ENCODE data around the gene MINDY2. TPM values are rescaled to one million over a fixed set of nuclear protein-coding genes. Genes with fewer than 3 reads are reported as not detected.

The MINDY2 gene
- total RNA-seq, 4 donors from 2014 or later, result 26.6 to 38.2 (median 29.2) TPM

DNA sequence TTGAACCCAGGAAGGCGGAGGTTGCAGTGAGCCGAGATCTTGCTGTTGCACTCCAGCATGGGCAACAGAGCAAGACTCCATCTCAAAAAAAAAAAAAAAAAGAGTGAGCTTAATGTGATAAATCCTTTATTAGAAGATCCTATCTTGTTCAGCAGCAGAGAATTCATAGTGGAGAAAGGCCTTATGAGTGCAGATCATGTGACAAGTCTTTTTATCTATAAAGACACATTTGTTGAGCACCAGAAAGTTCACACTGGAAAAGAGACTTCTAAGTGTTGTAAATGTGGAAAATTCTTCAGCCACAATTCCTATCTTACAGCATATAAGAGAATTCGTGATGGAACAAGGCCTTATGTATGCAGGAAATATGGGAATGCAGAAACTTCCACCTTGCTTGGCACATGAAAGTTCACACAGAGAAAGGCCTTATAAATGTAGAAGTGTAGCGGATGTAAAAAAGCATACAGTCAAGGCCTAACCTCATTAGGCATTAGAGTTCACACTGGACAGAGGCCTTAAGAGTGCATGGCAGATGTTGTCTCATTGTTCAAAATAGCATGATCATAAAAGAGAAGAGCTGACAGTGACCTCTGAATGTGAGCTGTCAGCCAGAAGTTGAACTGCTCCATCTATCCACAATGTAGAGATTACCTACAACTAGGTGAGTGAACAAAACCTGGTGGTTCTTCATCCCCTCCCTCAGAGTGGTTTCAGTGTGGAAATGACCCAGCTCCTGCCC lies 38.3 kb upstream of the MINDY2 start:
- Histone ChIP-seq H3K4me1 (peaks cover 16 to 40% (median 24%) of the 10 kb centered on the region in 4 donors), H3K4me3 (no peak overlapping the region), H3K9me3 (no peaks in the 10 kb centered on the region), H3K36me3 (no peaks in the 10 kb centered on the region), H3K27ac (replicated peaks in 1 of 4) (no peak overlapping the region), H3K27me3 (no peaks in the 10 kb centered on the region)
- WGBS, result 97% methylated on average over 4 of the region's 4 CpGs
- no peak for TF ChIP-seq POLR2A (IDR thresholded peaks at IDR 0.05; ENCODE audit: low read depth)
- TF ChIP-seq POLR2AphosphoS5 (IDR thresholded peaks at IDR 0.05), result no peak
- TF ChIP-seq EP300 (IDR thresholded peaks at IDR 0.05), result no peak
- TF ChIP-seq, protein P1, sequence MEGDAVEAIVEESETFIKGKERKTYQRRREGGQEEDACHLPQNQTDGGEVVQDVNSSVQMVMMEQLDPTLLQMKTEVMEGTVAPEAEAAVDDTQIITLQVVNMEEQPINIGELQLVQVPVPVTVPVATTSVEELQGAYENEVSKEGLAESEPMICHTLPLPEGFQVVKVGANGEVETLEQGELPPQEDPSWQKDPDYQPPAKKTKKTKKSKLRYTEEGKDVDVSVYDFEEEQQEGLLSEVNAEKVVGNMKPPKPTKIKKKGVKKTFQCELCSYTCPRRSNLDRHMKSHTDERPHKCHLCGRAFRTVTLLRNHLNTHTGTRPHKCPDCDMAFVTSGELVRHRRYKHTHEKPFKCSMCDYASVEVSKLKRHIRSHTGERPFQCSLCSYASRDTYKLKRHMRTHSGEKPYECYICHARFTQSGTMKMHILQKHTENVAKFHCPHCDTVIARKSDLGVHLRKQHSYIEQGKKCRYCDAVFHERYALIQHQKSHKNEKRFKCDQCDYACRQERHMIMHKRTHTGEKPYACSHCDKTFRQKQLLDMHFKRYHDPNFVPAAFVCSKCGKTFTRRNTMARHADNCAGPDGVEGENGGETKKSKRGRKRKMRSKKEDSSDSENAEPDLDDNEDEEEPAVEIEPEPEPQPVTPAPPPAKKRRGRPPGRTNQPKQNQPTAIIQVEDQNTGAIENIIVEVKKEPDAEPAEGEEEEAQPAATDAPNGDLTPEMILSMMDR (IDR thresholded peaks at IDR 0.05), result no peak
- intact Hi-C loops (cut with DNase I), result no loop called here
- no peak for DNase-seq (ENCODE audit: extremely low spot score)

DNA sequence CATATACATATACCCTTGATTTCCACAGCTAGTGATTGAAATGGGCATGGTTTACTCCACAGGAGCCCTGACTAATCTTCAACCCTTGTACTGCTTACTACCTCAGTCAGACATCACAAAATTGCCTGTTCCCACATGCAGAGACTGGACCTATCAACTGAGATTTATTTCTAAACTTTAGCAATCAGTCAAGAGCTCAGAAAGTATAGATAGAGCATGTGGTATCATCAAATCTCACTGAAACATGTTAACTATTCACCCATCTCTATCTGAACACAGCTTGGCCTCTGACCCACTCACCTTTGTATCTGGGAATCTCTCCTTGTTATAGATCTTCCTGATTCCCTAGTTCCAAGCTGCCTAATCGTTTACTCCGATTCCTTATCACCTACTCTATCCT lies 36.2 kb upstream of the MINDY2 start:
- Histone ChIP-seq H3K36me3 (no peaks in the 10 kb centered on the region), H3K4me3 (no peak overlapping the region), H3K9me3 (no peaks in the 10 kb centered on the region), H3K27me3 (no peaks in the 10 kb centered on the region), H3K27ac (replicated peaks in 1 of 4) (no peak overlapping the region), H3K4me1 (peaks cover 20 to 56% (median 36%) of the 10 kb centered on the region in 4 donors)
- WGBS, result 75% methylated on average over 2 of the region's 2 CpGs
- intact Hi-C loops (cut with DNase I), result no loop called here
- TF ChIP-seq POLR2A (IDR thresholded peaks at IDR 0.05; ENCODE audit: low read depth), result no peak
- TF ChIP-seq POLR2AphosphoS5 (IDR thresholded peaks at IDR 0.05), result no peak
- no peak for TF ChIP-seq EP300 (IDR thresholded peaks at IDR 0.05)
- TF ChIP-seq, protein P1 (IDR thresholded peaks at IDR 0.05), result no peak
- DNase-seq (ENCODE audit: extremely low spot score), result no peak

DNA sequence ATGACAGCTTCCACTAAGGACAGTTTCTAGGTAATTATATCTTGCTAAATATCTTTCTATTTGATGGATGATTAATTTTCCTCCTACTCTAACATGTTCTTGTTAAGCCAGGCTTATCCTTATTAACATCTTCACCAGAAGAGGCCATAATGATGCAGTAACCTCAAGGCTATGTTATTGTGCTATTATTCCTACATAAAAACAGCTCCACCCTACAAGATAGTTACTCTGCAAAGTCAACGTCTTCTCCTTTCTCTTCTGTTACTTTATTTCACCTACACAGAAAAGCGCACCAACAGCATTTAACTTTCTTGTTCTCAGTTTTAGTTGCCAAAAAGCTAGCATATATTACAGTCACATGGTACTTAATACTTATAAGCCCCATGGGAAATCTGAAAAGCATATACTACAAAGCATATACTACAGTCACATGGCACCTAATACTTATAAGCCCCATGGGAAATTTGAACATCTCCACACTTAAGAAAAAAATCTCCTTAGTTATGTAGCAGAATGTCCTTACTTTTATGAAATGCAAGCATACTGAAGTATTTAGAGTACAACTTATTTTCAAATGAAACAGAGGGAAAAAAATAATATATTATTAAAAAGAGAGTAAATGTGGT lies 35.0 kb upstream of the MINDY2 start:
- intact Hi-C loops (cut with DNase I), result no loop called here
- H3K4me1 ChIP-seq, result peaks cover 30 to 48% (median 32%) of the 10 kb centered on the region in 4 donors
- no peak for DNase-seq (ENCODE audit: extremely low spot score)
- H3K4me3 ChIP-seq, result no peak overlapping the region
- WGBS, result 78% methylated on average over 2 of the region's 2 CpGs
- no peaks in the 10 kb centered on the region for H3K36me3 ChIP-seq
- H3K9me3 ChIP-seq, result no peaks in the 10 kb centered on the region
- H3K27me3 ChIP-seq, result no peaks in the 10 kb centered on the region
- no peak for TF ChIP-seq POLR2A (IDR thresholded peaks at IDR 0.05; ENCODE audit: low read depth)
- no peak overlapping the region for H3K27ac ChIP-seq (replicated peaks in 1 of 4)

DNA sequence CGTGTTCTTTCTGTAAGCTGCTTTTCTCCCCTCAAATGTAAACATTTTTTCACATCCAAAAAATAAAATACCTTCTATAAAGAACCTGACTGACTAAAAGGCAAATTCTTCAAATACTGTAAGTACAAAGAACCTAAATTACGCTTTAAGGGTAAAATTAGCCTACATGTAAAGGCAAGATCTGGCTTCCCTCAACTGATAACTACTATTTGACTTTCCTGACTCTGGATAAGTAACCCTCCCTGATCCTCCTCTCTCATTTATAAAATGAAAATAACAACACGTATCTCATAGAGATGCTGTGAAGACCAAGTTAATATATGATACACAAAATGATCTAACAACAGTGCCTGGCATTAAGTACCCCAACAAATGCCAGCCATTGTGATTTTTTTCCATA lies 33.8 kb upstream of the MINDY2 start:
- intact Hi-C loops (cut with DNase I), result no loop called here
- no peaks in the 10 kb centered on the region for H3K27me3 ChIP-seq
- no peak for DNase-seq (ENCODE audit: extremely low spot score)
- no peak overlapping the region for H3K27ac ChIP-seq (replicated peaks in 1 of 4)
- no peak for TF ChIP-seq POLR2A (IDR thresholded peaks at IDR 0.05; ENCODE audit: low read depth)
- TF ChIP-seq POLR2AphosphoS5 (IDR thresholded peaks at IDR 0.05), result no peak
- TF ChIP-seq EP300 (IDR thresholded peaks at IDR 0.05), result no peak
- H3K4me3 ChIP-seq, result no peak overlapping the region
- H3K36me3 ChIP-seq, result no peaks in the 10 kb centered on the region
- H3K9me3 ChIP-seq, result no peaks in the 10 kb centered on the region
- H3K4me1 ChIP-seq, result peaks cover 24 to 38% (median 25%) of the 10 kb centered on the region in 4 donors
- WGBS, result 88% methylated on average over 3 of the region's 3 CpGs

DNA sequence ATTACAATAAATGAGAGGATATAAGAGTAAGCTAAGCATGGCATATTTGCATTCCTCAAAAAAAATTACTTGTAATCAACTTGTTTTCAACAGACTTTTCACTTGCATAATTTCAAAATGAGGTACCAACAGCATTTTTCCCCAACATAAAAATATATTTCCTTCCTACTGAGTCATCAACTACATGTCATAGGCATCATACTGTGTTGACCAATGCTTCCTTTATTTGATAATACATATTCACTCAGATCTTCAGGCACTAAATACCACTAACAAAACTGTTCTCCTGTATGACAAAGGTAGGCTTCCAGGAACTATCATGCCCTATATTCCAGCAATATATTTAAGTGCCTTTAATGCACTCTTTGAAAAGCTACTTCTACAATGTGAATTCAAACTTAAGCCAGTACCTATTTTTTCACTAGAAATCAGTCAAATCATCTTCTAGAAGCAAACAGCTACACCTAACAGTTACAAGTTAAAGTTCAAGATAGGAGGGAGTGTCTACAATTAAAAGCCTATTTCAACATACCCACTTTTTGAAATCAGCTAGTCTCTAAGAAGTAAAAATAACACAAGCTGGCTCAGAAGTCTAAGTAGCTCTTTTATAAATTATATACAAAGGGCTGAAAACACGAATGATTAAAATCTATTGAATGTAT lies 32.9 kb upstream of the MINDY2 start:
- H3K27me3 ChIP-seq, result no peaks in the 10 kb centered on the region
- H3K9me3 ChIP-seq, result no peaks in the 10 kb centered on the region
- no peak overlapping the region for H3K4me3 ChIP-seq
- DNase-seq (ENCODE audit: extremely low spot score), result no peak
- no peak for TF ChIP-seq POLR2A (IDR thresholded peaks at IDR 0.05; ENCODE audit: low read depth)
- TF ChIP-seq, protein P1 (IDR thresholded peaks at IDR 0.05), result no peak
- TF ChIP-seq EP300 (IDR thresholded peaks at IDR 0.05), result no peak
- no peak for TF ChIP-seq POLR2AphosphoS5 (IDR thresholded peaks at IDR 0.05)
- H3K27ac ChIP-seq (replicated peaks in 1 of 4), result no peak overlapping the region
- peaks cover 25 to 47% (median 29%) of the 10 kb centered on the region in 4 donors for H3K4me1 ChIP-seq
- intact Hi-C loops (cut with DNase I), result no loop called here
- 71% methylated on average over 1 of the region's 1 CpG for WGBS
- no peaks in the 10 kb centered on the region for H3K36me3 ChIP-seq

Measured in esophagus muscularis mucosa (tissue), 4 donors.